IMR-90 (cell line): ENCODE measurements around the gene D2HGDH. TPM values are rescaled to one million over a fixed set of nuclear protein-coding genes. Genes with fewer than 3 reads are reported as not detected.

Experiments used
- ATAC-seq: fragments of 200-7000 bp; cut with Tn5 transposase; 2 replicates; pipeline ENCODE4 v1.9.1; 2020; ENCODE audit warnings: low read depth, mild to moderate bottlenecking, moderate library complexity
- BruUV-seq: library from RNA; stranded (reverse); fragments of 400-500 nt; replicated peaks from 2 replicates; lab custom pipeline; 2021; lab: Mats Ljungman, UMichigan
- CTCF ChIA-PET: fragments of 300-600 bp; formaldehyde crosslinking; extraction: SDS; loops from one replicate; lab custom pipeline; 2021; ENCODE audit warnings: antibody characterized with exemption; lab: Yijun Ruan, JAX
- POLR2A ChIA-PET: fragments of 300-600 bp; sonication (Branson Sonifier 250); formaldehyde crosslinking; loops from one replicate; lab custom pipeline; 2022; ENCODE audit warnings: antibody characterized with exemption; ENCODE audit not compliant: unreplicated experiment; lab: Charles Lee
- DNase-seq: peaks from one replicate; pipeline ENCODE4 v3.0.0; 2013
- H2AFZ ChIP-seq: replicated peaks from 2 replicates; pipeline ENCODE3; 2013; ENCODE audit warnings: low read length, mild to moderate bottlenecking; ENCODE audit not compliant: poor library complexity
- H2AK5ac ChIP-seq: 2 replicates; pipeline ENCODE4 v1.6.1; 2013; ENCODE audit warnings: low read depth, low read length, inconsistent platforms
- H2AK9ac ChIP-seq: replicated peaks from 2 replicates; pipeline ENCODE3; 2013; ENCODE audit warnings: mild to moderate bottlenecking, low read depth, low read length, moderate library complexity; ENCODE audit not compliant: poor library complexity
- H2BK120ac ChIP-seq: 2 replicates; pipeline ENCODE4 v1.6.1; 2013; ENCODE audit warnings: low read depth, low read length, inconsistent platforms
- H2BK15ac ChIP-seq: 3 replicates; pipeline ENCODE4 v1.6.1; 2013; ENCODE audit warnings: low read depth, low read length, inconsistent platforms
- H2BK20ac ChIP-seq: 2 replicates; pipeline ENCODE4 v1.6.1; 2013; ENCODE audit warnings: low read depth, mild to moderate bottlenecking, inconsistent platforms, low read length, moderate library complexity
- H2BK5ac ChIP-seq: 2 replicates; pipeline ENCODE4 v1.6.1; 2013; ENCODE audit warnings: mild to moderate bottlenecking, low read depth, low read length, inconsistent platforms; ENCODE audit not compliant: poor library complexity, severe bottlenecking
- H3K14ac ChIP-seq: replicated peaks from 2 replicates; pipeline ENCODE4 v1.6.1; 2013; ENCODE audit warnings: low read depth, low read length, inconsistent platforms
- H3K18ac ChIP-seq: 2 replicates; pipeline ENCODE4 v1.6.1; 2013; ENCODE audit warnings: low read depth, low read length, control low read depth
- H3K23ac ChIP-seq: 2 replicates; pipeline ENCODE4 v1.6.1; 2013; ENCODE audit warnings: low read depth, low read length, inconsistent platforms
- H3K27ac ChIP-seq: 2 replicates; pipeline ENCODE4 v1.5.1; 2013; ENCODE audit warnings: mild to moderate bottlenecking, control low read depth, low read length; ENCODE audit not compliant: insufficient read depth
- H3K27me3 ChIP-seq: 2 replicates; pipeline ENCODE4 v1.6.1; 2013; ENCODE audit warnings: low read length; ENCODE audit not compliant: control insufficient read depth, insufficient read depth
- H3K36me3 ChIP-seq: 2 replicates; pipeline ENCODE4 v1.6.1; 2013; ENCODE audit warnings: low read length, mixed read lengths; ENCODE audit not compliant: control insufficient read depth, insufficient read depth
- H3K4ac ChIP-seq: 2 replicates; pipeline ENCODE4 v1.6.1; 2013; ENCODE audit warnings: low read depth, low read length, inconsistent platforms
- H3K4me1 ChIP-seq: 2 replicates; pipeline ENCODE4 v1.6.1; 2013; ENCODE audit warnings: low read length, mixed read lengths; ENCODE audit not compliant: control insufficient read depth, insufficient read depth
- H3K4me2 ChIP-seq: 2 replicates; pipeline ENCODE4 v1.6.1; 2013; ENCODE audit warnings: low read depth, mild to moderate bottlenecking, control low read depth, low read length, moderate library complexity
- H3K4me3 ChIP-seq: 2 replicates; pipeline ENCODE4 v1.5.1; 2013; ENCODE audit warnings: low read depth, mild to moderate bottlenecking, control low read depth, low read length, moderate library complexity; ENCODE audit not compliant: insufficient read depth
- H3K56ac ChIP-seq: 2 replicates; pipeline ENCODE4 v1.6.1; 2013; ENCODE audit warnings: low read length, inconsistent platforms; ENCODE audit not compliant: insufficient read depth; ENCODE audit errors: extremely low read depth
- H3K79me1 ChIP-seq, 2 experiments: 2 replicates each; pipeline ENCODE4 v1.6.1; 2013; ENCODE audit warnings: low read length in 2 of 2, inconsistent platforms in 1 of 2, low read depth in 1 of 2
- H3K9ac ChIP-seq: 2 replicates; pipeline ENCODE4 v1.6.1; 2013; ENCODE audit warnings: low read depth, low read length, control low read depth
- H3K9me1 ChIP-seq: 2 replicates; pipeline ENCODE4 v1.6.1; 2013; ENCODE audit warnings: low read length, inconsistent platforms; ENCODE audit not compliant: insufficient read depth
- H3K9me3 ChIP-seq: 2 replicates; pipeline ENCODE4 v1.6.1; 2013; ENCODE audit warnings: low read length; ENCODE audit not compliant: control insufficient read depth, insufficient read depth
- H4K20me1 ChIP-seq: 2 replicates; pipeline ENCODE4 v1.6.1; 2013; ENCODE audit warnings: low read length, inconsistent platforms; ENCODE audit not compliant: insufficient read depth
- H4K5ac ChIP-seq: 2 replicates; pipeline ENCODE4 v1.6.1; 2013; ENCODE audit warnings: mild to moderate bottlenecking, low read depth, low read length, control low read depth
- H4K8ac ChIP-seq, 2 experiments: 2 replicates each; pipeline ENCODE4 v1.6.1; 2013; ENCODE audit warnings: low read depth in 2 of 2, low read length in 2 of 2, control low read depth in 1 of 2, inconsistent platforms in 1 of 2
- H4K91ac ChIP-seq: 2 replicates; pipeline ENCODE4 v1.6.1; 2013; ENCODE audit warnings: low read depth, low read length, inconsistent platforms; ENCODE audit not compliant: insufficient read depth
- BHLHE40 ChIP-seq: fragments of 150-350 bp; IDR thresholded peaks from 2 replicates; pipeline ENCODE4 v1.6.1; 2016; ENCODE audit warnings: mild to moderate bottlenecking, low read depth, low read length
- CEBPB ChIP-seq: IDR thresholded peaks from 2 replicates; pipeline ENCODE4 v1.6.1; 2012; ENCODE audit warnings: low read depth, low read length, improper control_type of control experiment
- CHD1 ChIP-seq: IDR thresholded peaks from 2 replicates; pipeline ENCODE4 v1.6.1; 2012; ENCODE audit warnings: low read depth, low read length, improper control_type of control experiment
- CTCF ChIP-seq: conservative IDR thresholded peaks from 2 replicates; pipeline ENCODE4 v1.5.1; 2012; ENCODE audit warnings: mild to moderate bottlenecking, low read depth, low read length, improper control_type of control experiment
- ELK1 ChIP-seq: fragments of 150-350 bp; IDR thresholded peaks from 2 replicates; pipeline ENCODE4 v1.6.1; 2016; ENCODE audit warnings: low read depth, mild to moderate bottlenecking, low read length, moderate library complexity, borderline replicate concordance
- FOS ChIP-seq: fragments of 150-350 bp; IDR thresholded peaks from 2 replicates; pipeline ENCODE4 v1.6.1; 2016; ENCODE audit warnings: low read depth, low read length
- MAFK ChIP-seq: IDR thresholded peaks from 2 replicates; pipeline ENCODE4 v1.6.1; 2012; ENCODE audit warnings: low read depth, low read length, improper control_type of control experiment
- MAZ ChIP-seq: IDR thresholded peaks from 2 replicates; pipeline ENCODE4 v1.6.1; 2012; ENCODE audit warnings: low read depth, mild to moderate bottlenecking, low read length, improper control_type of control experiment, moderate library complexity, borderline replicate concordance
- MXI1 ChIP-seq: IDR thresholded peaks from 2 replicates; pipeline ENCODE4 v1.6.1; 2012; ENCODE audit warnings: low read depth, mild to moderate bottlenecking, low read length, moderate library complexity, borderline replicate concordance
- NFE2L2 ChIP-seq: fragments of 150-350 bp; IDR thresholded peaks from 2 replicates; pipeline ENCODE4 v1.6.1; 2016; ENCODE audit warnings: low read depth, mild to moderate bottlenecking, low read length
- POLR2A ChIP-seq: IDR thresholded peaks from 2 replicates; pipeline ENCODE4 v1.6.1; 2012; ENCODE audit warnings: mild to moderate bottlenecking, low read depth, low read length
- RAD21 ChIP-seq: IDR thresholded peaks from 2 replicates; pipeline ENCODE4 v1.6.1; 2012; ENCODE audit warnings: low read length, improper control_type of control experiment
- RCOR1 ChIP-seq: IDR thresholded peaks from 2 replicates; pipeline ENCODE4 v1.6.1; 2012; ENCODE audit warnings: mild to moderate bottlenecking, low read length, improper control_type of control experiment; ENCODE audit not compliant: insufficient replicate concordance
- RFX5 ChIP-seq: IDR thresholded peaks from 2 replicates; pipeline ENCODE4 v1.8.0; 2012; ENCODE audit warnings: low read depth, mild to moderate bottlenecking, low read length, moderate library complexity
- SMC3 ChIP-seq: fragments of 150-350 bp; IDR thresholded peaks from 2 replicates; pipeline ENCODE4 v1.6.1; 2016; ENCODE audit warnings: low read depth, mild to moderate bottlenecking, antibody characterized with exemption, low read length, moderate library complexity
- USF2 ChIP-seq: fragments of 150-350 bp; IDR thresholded peaks from 2 replicates; pipeline ENCODE4 v1.6.1; 2017; ENCODE audit warnings: mild to moderate bottlenecking, antibody characterized with exemption, low read length, low read depth
- WGBS, 2 experiments: methylation state at CpG; one replicate each; pipeline versions ENCODE4 v1.1.5 to v1.1.7; 2013; ENCODE audit warnings: missing lambda C conversion rate in 2 of 2; ENCODE audit not compliant: insufficient read length in 1 of 2; ENCODE audit errors: extremely low coverage in 2 of 2; 5-methylcytosine and 5-hydroxymethylcytosine counted together
- dilution Hi-C: fragments of 300-500 bp; cut with HindIII; formaldehyde crosslinking; loops from one replicate; pipeline ENCODE4 v1.14.3; 2018; ENCODE audit warnings: low sequenced_read_pairs; ENCODE audit not compliant: unreplicated experiment
- in situ Hi-C: fragments of 300-500 bp; cut with MboI; formaldehyde crosslinking; loops from 3 replicates; pipeline ENCODE4 v1.14.3; 2019; ENCODE audit warnings: low sequenced_read_pairs, inconsistent platforms, mixed read lengths
- intact Hi-C: fragments of 100-400 bp; cut with micrococcal nuclease; formaldehyde crosslinking; loops from 2 replicates; pipeline ENCODE4 v1.10.0; 2022
- polyA plus RNA-seq, 3 experiments: library from polyadenylated mRNA; depleted of rRNA; stranded (reverse); fragments of >200 nt; gene quantifications; 2 replicates each; pipeline ENCODE4 v1.2.3, GENCODE V29; 2012; ENCODE audit warnings: low replicate concordance in 1 of 3
- total RNA-seq: library from RNA; depleted of rRNA; stranded (reverse); fragments of >200 nt; gene quantifications from 2 replicates; pipeline ENCODE4 v1.2.3, GENCODE V29; 2012

D2HGDH gene
- total and polyA plus RNA-seq, 2 of the 4 experiments (the other 2 are of a cell fraction): 6.3 to 22.1 TPM

GRCh38 chr2:241762933-241763369 lies 28.5 kb downstream of the D2HGDH start:
- Histone ChIP-seq H2BK15ac (no peak overlapping the region), H2BK20ac (no peak overlapping the region), H4K20me1 (peaks cover 7% of the 10 kb centered on the region), H3K4me1 (no peaks in the 10 kb centered on the region), H3K4ac (no peak overlapping the region), H3K9me3 (no peaks in the 10 kb centered on the region), H3K9ac (no peak overlapping the region), H3K4me2 (no peak overlapping the region), H3K27ac (no peak overlapping the region), H3K9me1 (no peaks in the 10 kb centered on the region), H3K4me3 (no peak overlapping the region), H3K23ac (no peak overlapping the region; the same call in 1 of the 2 replicates), H3K18ac (no peak overlapping the region), H4K91ac (no peak overlapping the region), H3K14ac (no peak overlapping the region), H3K79me1 (peaks cover 0 to 5% of the 10 kb centered on the region in 2 experiments; a peak in 1 of 4 replicates), H2AFZ (no peak overlapping the region), H2AK5ac (no peak overlapping the region), H3K56ac (no peak overlapping the region), H3K36me3 (peaks cover 24% of the 10 kb centered on the region), H3K27me3 (no peaks in the 10 kb centered on the region), H4K5ac (no peak overlapping the region), H2BK5ac (no peak overlapping the region), H2AK9ac (no peak overlapping the region), H4K8ac (no peak overlapping the region), H2BK120ac (no peak overlapping the region)
- ATAC-seq (no peak; the same call in 1 of the 2 replicates), DNase-seq (no peak)
- ChIA-PET CTCF (no interaction called here), POLR2A (no interaction called here)
- TF ChIP-seq BHLHE40: no peak
- TF ChIP-seq FOS: no peak
- no peak for TF ChIP-seq MXI1
- TF ChIP-seq ELK1: no peak
- TF ChIP-seq CEBPB: no peak
- no peak for TF ChIP-seq RCOR1
- TF ChIP-seq USF2: no peak
- TF ChIP-seq RFX5: no peak
- TF ChIP-seq NFE2L2: no peak
- no peak for TF ChIP-seq MAFK
- TF ChIP-seq POLR2A: no peak
- no peak for TF ChIP-seq RAD21
- no peak for TF ChIP-seq SMC3
- TF ChIP-seq CTCF: no peak
- no peak for TF ChIP-seq CHD1
- no peak for TF ChIP-seq MAZ
- WGBS, 2 experiments: 55% methylated on average over 4 of the region's 13 CpGs; no CpG with 5 or more reads in 1 of the 2 experiments
- dilution Hi-C loops (no loop called here), in situ Hi-C loops (no loop called here), intact Hi-C loops (no loop called here)
- BruUV-seq: no TSS peak
